ENCODE results near the gene XRRA1.

DNA sequence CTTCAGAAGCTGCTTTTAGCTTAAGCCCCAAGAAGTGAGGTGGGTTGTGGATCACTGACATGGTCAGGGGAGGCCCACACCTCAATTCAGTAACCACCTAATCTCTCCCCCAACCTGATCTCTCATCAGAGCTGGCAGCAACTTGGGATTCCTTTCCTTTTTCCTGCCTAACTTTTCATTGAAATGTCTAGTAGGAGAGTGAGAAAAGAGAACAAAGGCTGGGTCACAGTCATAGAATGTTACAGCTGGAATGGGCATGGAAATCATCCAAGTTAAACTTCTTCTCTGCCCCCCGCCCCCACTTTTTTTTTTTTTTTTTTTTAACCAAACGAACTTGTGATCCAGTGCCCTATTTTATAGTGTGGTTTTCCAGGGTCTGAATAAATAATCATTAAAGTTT, 108.4 kb downstream of the XRRA1 start:
- TF ChIP-seq, protein P1, sequence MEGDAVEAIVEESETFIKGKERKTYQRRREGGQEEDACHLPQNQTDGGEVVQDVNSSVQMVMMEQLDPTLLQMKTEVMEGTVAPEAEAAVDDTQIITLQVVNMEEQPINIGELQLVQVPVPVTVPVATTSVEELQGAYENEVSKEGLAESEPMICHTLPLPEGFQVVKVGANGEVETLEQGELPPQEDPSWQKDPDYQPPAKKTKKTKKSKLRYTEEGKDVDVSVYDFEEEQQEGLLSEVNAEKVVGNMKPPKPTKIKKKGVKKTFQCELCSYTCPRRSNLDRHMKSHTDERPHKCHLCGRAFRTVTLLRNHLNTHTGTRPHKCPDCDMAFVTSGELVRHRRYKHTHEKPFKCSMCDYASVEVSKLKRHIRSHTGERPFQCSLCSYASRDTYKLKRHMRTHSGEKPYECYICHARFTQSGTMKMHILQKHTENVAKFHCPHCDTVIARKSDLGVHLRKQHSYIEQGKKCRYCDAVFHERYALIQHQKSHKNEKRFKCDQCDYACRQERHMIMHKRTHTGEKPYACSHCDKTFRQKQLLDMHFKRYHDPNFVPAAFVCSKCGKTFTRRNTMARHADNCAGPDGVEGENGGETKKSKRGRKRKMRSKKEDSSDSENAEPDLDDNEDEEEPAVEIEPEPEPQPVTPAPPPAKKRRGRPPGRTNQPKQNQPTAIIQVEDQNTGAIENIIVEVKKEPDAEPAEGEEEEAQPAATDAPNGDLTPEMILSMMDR (IDR thresholded peaks at IDR 0.05): no peak
- TF ChIP-seq POLR2A (IDR thresholded peaks at IDR 0.05) (no peak), POLR2AphosphoS5 (IDR thresholded peaks at IDR 0.05; ENCODE audit: insufficient read depth in 1 of 2, low read depth in 1 of 2) (no peak)
